GM10248 (cell line): ENCODE measurements around the gene ROBO1.

Source experiments
- CTCF ChIA-PET: fragments of 300-600 bp; sonication (Branson Sonifier 250); formaldehyde crosslinking; extraction: SDS; loops from one replicate; lab custom pipeline; 2021; ENCODE audit warnings: antibody characterized with exemption; lab: Yijun Ruan, JAX
- POLR2A ChIA-PET: fragments of 350-650 bp; sonication (Branson Sonifier 250); formaldehyde crosslinking; extraction: SDS; loops from one replicate; lab custom pipeline; 2020; ENCODE audit warnings: antibody characterized with exemption; lab: Yijun Ruan, JAX
- DNase-seq: peaks from one replicate; pipeline ENCODE4 v3.0.0; 2012; ENCODE audit errors: extremely low spot score
- CTCF ChIP-seq: IDR thresholded peaks from 2 replicates; pipeline ENCODE4 v1.5.1; 2012; ENCODE audit warnings: mild to moderate bottlenecking, low read depth; ENCODE audit errors: extremely low read depth, missing control alignments, control extremely low read depth

The ROBO1 gene

GRCh38 chr3:79632842-79633241 lies 135.0 kb downstream of the ROBO1 start:
- no peak for DNase-seq
- no peak for TF ChIP-seq CTCF
- POLR2A ChIA-PET, result no interaction called here
- CTCF ChIA-PET, result no interaction called here

- DNase-seq, result no peak
- TF ChIP-seq CTCF, result no peak
- ChIA-PET POLR2A (no interaction called here), CTCF (no interaction called here)
Measured at GRCh38 chr3:79618883-79619282, 148.9 kb downstream of the ROBO1 start.

- DNase-seq, result no peak
- POLR2A ChIA-PET, result no interaction called here
- CTCF ChIA-PET, result no interaction called here
- TF ChIP-seq CTCF, result no peak
Measured at GRCh38 chr3:79606414-79606813, 161.4 kb downstream of the ROBO1 start.

- DNase-seq, result no peak
- TF ChIP-seq CTCF, result no peak
- ChIA-PET POLR2A (no interaction called here), CTCF (no interaction called here)
Measured at GRCh38 chr3:79604681-79605080, 163.1 kb downstream of the ROBO1 start.

- no peak for DNase-seq
- TF ChIP-seq CTCF, result no peak
- ChIA-PET POLR2A (no interaction called here), CTCF (no interaction called here)
Measured at GRCh38 chr3:79602385-79602784, 165.4 kb downstream of the ROBO1 start.

- no peak for DNase-seq
- TF ChIP-seq CTCF, result no peak
- CTCF ChIA-PET, result no interaction called here
- POLR2A ChIA-PET, result no interaction called here
Measured at GRCh38 chr3:79598594-79598993, 169.2 kb downstream of the ROBO1 start.

GRCh38 chr3:79597709-79598108 lies 170.1 kb downstream of the ROBO1 start:
- no peak for DNase-seq
- TF ChIP-seq CTCF, result no peak
- CTCF ChIA-PET, result interaction anchor here (1.4 kb wide), 1 partner anchor 10 kb away, joined by 3 read pairs; no protein-coding TSS in a partner anchor
- POLR2A ChIA-PET, result no interaction called here
